Measurements from ENCODE around the gene MOB4.
"Not testable (repeated sequence)": the region's sequence is repeated elsewhere in the genome, so short reads cannot be mapped to it uniquely, and the experiment has no call there.

MOB4 gene

DNA sequence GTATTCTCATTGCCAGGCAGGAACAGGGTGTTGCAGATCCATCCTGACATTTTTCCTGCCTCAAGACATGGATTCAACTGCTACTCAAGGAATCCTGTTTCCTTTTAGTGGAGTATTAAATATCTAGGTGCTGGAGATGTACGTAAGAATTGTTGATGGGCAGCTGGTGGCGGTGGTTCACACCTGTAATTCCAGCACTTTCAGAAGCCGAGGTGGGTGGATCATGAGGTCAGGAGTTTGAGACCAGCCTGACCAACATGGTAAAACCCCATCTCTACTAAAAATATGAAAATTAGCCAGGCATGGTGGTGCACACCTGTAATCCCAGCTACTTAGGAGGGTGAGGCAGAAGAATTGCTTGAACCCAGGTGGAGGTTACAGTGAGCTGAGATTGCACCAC, 31.6 kb upstream of the MOB4 start:
- not testable (repeated sequence) for H3K4me3 ChIP-seq (ENCODE audit: low read depth, low read length); H2AK5ac ChIP-seq (ENCODE audit: low read length); H4K91ac ChIP-seq (ENCODE audit: low read depth, low read length); H4K8ac ChIP-seq (ENCODE audit: low read depth, low read length); H3K14ac ChIP-seq (ENCODE audit: low read length); H3K9me3 ChIP-seq (ENCODE audit: insufficient read depth, low read depth, low read length); H3K23ac ChIP-seq (ENCODE audit: low read length); H2BK5ac ChIP-seq (ENCODE audit: low read depth, low read length, poor library complexity); H3K9ac ChIP-seq (ENCODE audit: low read length); H3K27me3 ChIP-seq (ENCODE audit: insufficient read depth, low read length); H3K79me1 ChIP-seq (ENCODE audit: low read length); H3K4me2 ChIP-seq (ENCODE audit: low read length); DNase-seq; H3K79me2 ChIP-seq (ENCODE audit: control insufficient read depth, insufficient read depth, low read length, poor library complexity); H3K4me1 ChIP-seq (ENCODE audit: control insufficient read depth in 1 of 2, insufficient read depth in 2 of 2, low read length in 2 of 2); H2BK12ac ChIP-seq (ENCODE audit: low read length); H2AFZ ChIP-seq (ENCODE audit: insufficient read depth, low read length, poor library complexity); H3K4ac ChIP-seq (ENCODE audit: low read depth, low read length); H2BK120ac ChIP-seq (ENCODE audit: insufficient read depth, low read length, poor library complexity); H3K18ac ChIP-seq (ENCODE audit: low read length); H4K12ac ChIP-seq (ENCODE audit: low read depth, low read length); H3K27ac ChIP-seq (ENCODE audit: low read depth, low read length)
- no CpG with 5 or more reads among the region's 3 CpGs for WGBS (ENCODE audit: extremely low coverage, insufficient coverage, insufficient read length)
- H3K36me3 ChIP-seq (ENCODE audit: control insufficient read depth in 1 of 2, insufficient read depth in 2 of 2, low read length in 2 of 2): peaks cover 15 to 23% of the 10 kb centered on the region in 2 experiments

DNA sequence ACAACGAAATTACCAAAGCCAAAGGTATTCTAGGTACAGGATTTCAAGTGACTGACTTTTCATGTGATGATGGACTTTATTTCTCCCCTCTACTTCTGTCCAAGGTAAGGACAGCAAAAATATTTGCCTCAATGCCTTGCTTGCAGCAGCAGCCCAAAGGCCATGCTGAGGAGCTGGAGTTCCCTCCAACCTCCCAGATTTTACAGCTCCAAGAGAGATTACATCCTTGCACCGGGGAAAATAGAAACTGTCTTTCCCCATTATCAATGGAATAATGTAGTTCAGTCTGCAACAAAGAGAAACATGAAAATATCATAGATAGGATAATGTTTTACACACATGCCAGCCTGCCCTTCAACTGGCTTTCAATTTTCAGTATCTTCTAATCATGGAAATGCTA, 29.7 kb upstream of the MOB4 start:
- H2BK12ac ChIP-seq (ENCODE audit: low read length): no peak overlapping the region
- no peak overlapping the region for H4K91ac ChIP-seq (ENCODE audit: low read depth, low read length)
- H3K27ac ChIP-seq (ENCODE audit: low read depth, low read length): no peak overlapping the region
- no peak overlapping the region for H3K23ac ChIP-seq (ENCODE audit: low read length)
- H4K8ac ChIP-seq (ENCODE audit: low read depth, low read length): no peak overlapping the region
- H2BK5ac ChIP-seq (ENCODE audit: low read depth, low read length, poor library complexity): no peak overlapping the region
- no peaks in the 10 kb centered on the region for H3K79me2 ChIP-seq (ENCODE audit: control insufficient read depth, insufficient read depth, low read length, poor library complexity)
- no peak overlapping the region for H2AFZ ChIP-seq (ENCODE audit: insufficient read depth, low read length, poor library complexity)
- WGBS (ENCODE audit: extremely low coverage, insufficient coverage, insufficient read length): no CpG with 5 or more reads among the region's 2 CpGs
- peaks cover 5% of the 10 kb centered on the region for H3K9me3 ChIP-seq (ENCODE audit: insufficient read depth, low read depth, low read length)
- H3K4me1 ChIP-seq (ENCODE audit: control insufficient read depth in 1 of 2, insufficient read depth in 2 of 2, low read length in 2 of 2): no peaks in the 10 kb centered on the region
- no peaks in the 10 kb centered on the region for H3K27me3 ChIP-seq (ENCODE audit: insufficient read depth, low read length)
- peaks cover 22 to 25% of the 10 kb centered on the region in 2 experiments for H3K36me3 ChIP-seq (ENCODE audit: control insufficient read depth in 1 of 2, insufficient read depth in 2 of 2, low read length in 2 of 2)
- no peak overlapping the region for H3K18ac ChIP-seq (ENCODE audit: low read length)
- H3K4me3 ChIP-seq (ENCODE audit: low read depth, low read length): no peak overlapping the region
- no peak overlapping the region for H4K12ac ChIP-seq (ENCODE audit: low read depth, low read length)
- H2BK120ac ChIP-seq (ENCODE audit: insufficient read depth, low read length, poor library complexity): no peak overlapping the region
- H2AK5ac ChIP-seq (ENCODE audit: low read length): no peak overlapping the region
- H3K4me2 ChIP-seq (ENCODE audit: low read length): no peak overlapping the region
- no peak overlapping the region for H3K4ac ChIP-seq (ENCODE audit: low read depth, low read length)
- no peak overlapping the region for H3K14ac ChIP-seq (ENCODE audit: low read length)
- no peak for DNase-seq
- no peaks in the 10 kb centered on the region for H3K79me1 ChIP-seq (ENCODE audit: low read length)
- H3K9ac ChIP-seq (ENCODE audit: low read length): no peak overlapping the region

DNA sequence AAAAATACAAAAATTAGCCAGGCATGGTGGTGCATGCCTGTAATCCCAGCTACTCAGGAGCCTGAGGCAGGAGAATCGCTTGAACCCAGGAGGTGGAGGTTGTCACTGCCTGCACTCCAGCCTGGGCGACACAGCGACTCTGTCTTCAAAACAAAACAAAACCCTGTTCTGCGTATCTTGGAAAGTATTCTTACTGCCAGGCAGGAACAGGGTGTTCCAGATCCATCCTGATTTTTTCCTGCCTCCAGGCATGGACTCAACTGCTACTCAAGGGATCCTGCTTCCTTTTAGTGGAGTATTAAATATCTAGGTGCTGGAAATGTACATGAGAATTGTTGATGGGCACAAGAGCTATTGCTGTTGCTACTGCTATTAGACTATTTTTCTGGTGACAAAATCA, 28.5 kb upstream of the MOB4 start:
- H3K4ac ChIP-seq (ENCODE audit: low read depth, low read length): no peak overlapping the region
- no peak overlapping the region for H2BK5ac ChIP-seq (ENCODE audit: low read depth, low read length, poor library complexity)
- no peak overlapping the region for H2BK12ac ChIP-seq (ENCODE audit: low read length)
- no peak overlapping the region for H3K23ac ChIP-seq (ENCODE audit: low read length)
- no peaks in the 10 kb centered on the region for H3K79me1 ChIP-seq (ENCODE audit: low read length)
- H3K18ac ChIP-seq (ENCODE audit: low read length): no peak overlapping the region
- no peak overlapping the region for H3K4me2 ChIP-seq (ENCODE audit: low read length)
- H3K4me1 ChIP-seq (ENCODE audit: control insufficient read depth in 1 of 2, insufficient read depth in 2 of 2, low read length in 2 of 2): no peaks in the 10 kb centered on the region
- H3K79me2 ChIP-seq (ENCODE audit: control insufficient read depth, insufficient read depth, low read length, poor library complexity): no peaks in the 10 kb centered on the region
- no peak overlapping the region for H4K8ac ChIP-seq (ENCODE audit: low read depth, low read length)
- H2AFZ ChIP-seq (ENCODE audit: insufficient read depth, low read length, poor library complexity): no peak overlapping the region
- H3K9me3 ChIP-seq (ENCODE audit: insufficient read depth, low read depth, low read length): peaks cover 5% of the 10 kb centered on the region
- H3K36me3 ChIP-seq (ENCODE audit: control insufficient read depth in 1 of 2, insufficient read depth in 2 of 2, low read length in 2 of 2): peaks cover 23 to 33% of the 10 kb centered on the region in 2 experiments
- H2BK120ac ChIP-seq (ENCODE audit: insufficient read depth, low read length, poor library complexity): no peak overlapping the region
- no CpG with 5 or more reads among the region's 4 CpGs for WGBS (ENCODE audit: extremely low coverage, insufficient coverage, insufficient read length)
- no peak overlapping the region for H3K27ac ChIP-seq (ENCODE audit: low read depth, low read length)
- no peak overlapping the region for H4K12ac ChIP-seq (ENCODE audit: low read depth, low read length)
- H3K4me3 ChIP-seq (ENCODE audit: low read depth, low read length): no peak overlapping the region
- no peak overlapping the region for H3K14ac ChIP-seq (ENCODE audit: low read length)
- H2AK5ac ChIP-seq (ENCODE audit: low read length): no peak overlapping the region
- H3K27me3 ChIP-seq (ENCODE audit: insufficient read depth, low read length): no peaks in the 10 kb centered on the region
- H4K91ac ChIP-seq (ENCODE audit: low read depth, low read length): no peak overlapping the region
- no peak for DNase-seq
- H3K9ac ChIP-seq (ENCODE audit: low read length): no peak overlapping the region

DNA sequence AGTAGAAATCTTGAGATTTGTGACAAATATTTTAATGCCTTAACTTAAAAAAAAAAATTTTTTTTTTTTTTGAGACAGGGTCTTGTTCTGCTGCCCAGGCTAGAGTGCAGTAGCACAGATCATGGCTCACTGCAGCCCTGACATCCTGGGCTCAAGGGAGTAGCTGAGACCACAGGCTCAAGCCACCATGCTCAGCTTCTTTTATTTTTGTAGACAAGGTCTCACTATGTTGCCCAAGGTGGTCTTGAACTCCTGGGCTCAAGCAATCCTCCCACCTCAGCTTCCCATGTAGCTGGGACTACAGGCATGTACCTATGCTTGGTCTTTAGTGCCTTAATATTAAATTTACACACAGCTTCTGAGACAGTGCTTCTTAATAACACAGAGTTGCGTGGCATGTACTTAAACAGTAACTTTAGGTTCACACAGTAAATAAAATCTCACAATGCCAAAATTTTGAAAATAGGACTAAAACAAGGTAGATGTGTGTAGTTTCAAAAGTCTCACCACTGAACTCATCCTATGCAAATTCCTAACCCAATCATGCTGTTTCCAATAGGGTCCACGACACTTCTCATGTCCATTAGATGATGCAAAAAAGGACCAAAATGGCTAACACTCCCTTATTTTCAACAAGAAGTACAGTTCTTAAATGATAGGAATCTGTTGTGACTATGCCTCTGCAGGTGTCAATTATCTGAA, 20.3 kb upstream of the MOB4 start:
- Histone ChIP-seq H3K9me3 (ENCODE audit: insufficient read depth, low read depth, low read length) (no peaks in the 10 kb centered on the region), H3K4me3 (ENCODE audit: low read depth, low read length) (no peak overlapping the region), H3K27me3 (ENCODE audit: insufficient read depth, low read length) (no peaks in the 10 kb centered on the region), H3K79me1 (ENCODE audit: low read length) (peaks cover 14% of the 10 kb centered on the region), H3K9ac (ENCODE audit: low read length) (no peak overlapping the region), H2AK5ac (ENCODE audit: low read length) (no peak overlapping the region), H4K91ac (ENCODE audit: low read depth, low read length) (no peak overlapping the region), H3K23ac (ENCODE audit: low read length) (no peak overlapping the region), H2BK12ac (ENCODE audit: low read length) (no peak overlapping the region), H4K8ac (ENCODE audit: low read depth, low read length) (no peak overlapping the region), H3K4me1 (ENCODE audit: control insufficient read depth in 1 of 2, insufficient read depth in 2 of 2, low read length in 2 of 2) (peaks cover 0 to 3% of the 10 kb centered on the region in 2 experiments), H2AFZ (ENCODE audit: insufficient read depth, low read length, poor library complexity) (no peak overlapping the region), H3K36me3 (ENCODE audit: control insufficient read depth in 1 of 2, insufficient read depth in 2 of 2, low read length in 2 of 2) (peaks cover 21 to 26% of the 10 kb centered on the region in 2 experiments), H3K4me2 (ENCODE audit: low read length) (no peak overlapping the region), H3K14ac (ENCODE audit: low read length) (no peak overlapping the region), H3K18ac (ENCODE audit: low read length) (no peak overlapping the region), H3K27ac (ENCODE audit: low read depth, low read length) (no peak overlapping the region), H2BK5ac (ENCODE audit: low read depth, low read length, poor library complexity) (no peak overlapping the region), H3K4ac (ENCODE audit: low read depth, low read length) (peak overlapping the region; percentile 53), H4K12ac (ENCODE audit: low read depth, low read length) (no peak overlapping the region), H2BK120ac (ENCODE audit: insufficient read depth, low read length, poor library complexity) (no peak overlapping the region), H3K79me2 (ENCODE audit: control insufficient read depth, insufficient read depth, low read length, poor library complexity) (peaks cover 17% of the 10 kb centered on the region)
- no peak for DNase-seq
- no CpG with 5 or more reads among the region's 2 CpGs for WGBS (ENCODE audit: extremely low coverage, insufficient coverage, insufficient read length)
